Mucosa of gallbladder (tissue), 1 donor: ENCODE results near the gene CUL9. TPM values are rescaled to one million over a fixed set of nuclear protein-coding genes. Genes with fewer than 3 reads are reported as not detected.

ENCODE experiments used
- DNase-seq: peaks from one replicate; pipeline ENCODE4 v3.0.0-alpha.2; 2020; ENCODE audit warnings: low spot score
- total RNA-seq: library from RNA; stranded (reverse); gene quantifications from one replicate; pipeline ENCODE4 v1.2.1, GENCODE V29; 2021
- donor health status: DM: no; HTN: no; CAD: no.

The CUL9 gene
- total RNA-seq, 1 donor from 2014 or later = 50.0 TPM

- no peak for DNase-seq
These were observed 18.5 kb downstream of the CUL9 start for GRCh38 chr6:43200541-43200940.

- DNase-seq = no peak
These were observed 20.5 kb downstream of the CUL9 start for GRCh38 chr6:43202451-43202850.

- DNase-seq = no peak
These were observed 21.2 kb downstream of the CUL9 start for GRCh38 chr6:43203029-43203717.

- DNase-seq = no peak
These were observed 21.7 kb downstream of the CUL9 start for GRCh38 chr6:43203718-43204095.

- DNase-seq = no peak
These were observed 22.5 kb downstream of the CUL9 start for GRCh38 chr6:43204271-43205105.

GRCh38 chr6:43205849-43206248, 23.9 kb downstream of the CUL9 start:
- no peak for DNase-seq

- no peak for DNase-seq
These were observed 25.3 kb downstream of the CUL9 start for GRCh38 chr6:43207286-43207685.

- no peak for DNase-seq
These were observed 30.0 kb downstream of the CUL9 start for GRCh38 chr6:43211955-43212354.

- no peak for DNase-seq
These were observed 31.4 kb downstream of the CUL9 start for GRCh38 chr6:43213431-43213830.

GRCh38 chr6:43215066-43215465, 33.1 kb downstream of the CUL9 start:
- no peak for DNase-seq

GRCh38 chr6:43216200-43216599, 34.2 kb downstream of the CUL9 start:
- no peak for DNase-seq

- DNase-seq = no peak
These were observed 35.4 kb downstream of the CUL9 start for GRCh38 chr6:43217351-43217750.

- no peak for DNase-seq
These were observed 37.1 kb downstream of the CUL9 start for GRCh38 chr6:43219119-43219518.

GRCh38 chr6:43219814-43220213, 37.8 kb downstream of the CUL9 start:
- no peak for DNase-seq

- DNase-seq = no peak
These were observed 38.5 kb downstream of the CUL9 start for GRCh38 chr6:43220439-43220951.

GRCh38 chr6:43221046-43221972, 39.3 kb downstream of the CUL9 start:
- no peak for DNase-seq

- no peak for DNase-seq
These were observed 40.5 kb downstream of the CUL9 start for GRCh38 chr6:43222418-43223059.

GRCh38 chr6:43223175-43223574, 41.2 kb downstream of the CUL9 start:
- DNase-seq = no peak

- DNase-seq = no peak
These were observed 44.3 kb downstream of the CUL9 start for GRCh38 chr6:43226192-43226851.

GRCh38 chr6:43228951-43229802, 47.2 kb downstream of the CUL9 start, which contains the start of gene DNPH1:
TSS of gene DNPH1 (minus strand) at chr6:43229481. CDS start at chr6:43229456, 25 bp downstream.
- DNase-seq = peak; percentile 82
